ENCODE results near the gene NXPE1.

GRCh38 chr11:114499756-114500155, 59.9 kb downstream of the NXPE1 start:
- no peak for TF ChIP-seq POLR2AphosphoS5 (IDR thresholded peaks at IDR 0.05)
- TF ChIP-seq CTCF (IDR thresholded peaks at IDR 0.05): no peak
